ENCODE data around the gene STX5. TPM values are rescaled to one million over a fixed set of nuclear protein-coding genes. Genes with fewer than 3 reads are reported as not detected.

The STX5 gene
- total and polyA plus RNA-seq, 10 of the 15 experiments (the other 5 are each of a cell fraction or from before 2014, with no cell fraction given): 3.8 to 35.4 (median 27.4) TPM

- Histone ChIP-seq H3K4me3 (peak overlapping the region; percentile 98), H3K9me3 (replicated peaks; ENCODE audit: control insufficient read depth, insufficient read depth, low read length) (no peaks in the 10 kb centered on the region), H3K4me1 (ENCODE audit: control insufficient read depth, insufficient read depth, low read length) (peaks cover 21% of the 10 kb centered on the region), H3K27me3 (replicated peaks in 1 of 2; ENCODE audit: control insufficient read depth in 2 of 2, insufficient read depth in 2 of 2, low read length in 1 of 2) (no peaks in the 10 kb centered on the region), H3K27ac (ENCODE audit: control insufficient read depth, insufficient read depth) (peak overlapping the region; percentile 97), H3K36me3 (ENCODE audit: control insufficient read depth in 2 of 2, insufficient read depth in 2 of 2, low read length in 1 of 2) (peaks cover 15 to 31% of the 10 kb centered on the region in 2 experiments), H2AFZ (ENCODE audit: control insufficient read depth, low read depth, low read length) (peak overlapping the region; percentile 88), H3K4me2 (ENCODE audit: control insufficient read depth, insufficient read depth) (peak overlapping the region; percentile 88), H3K79me2 (ENCODE audit: control insufficient read depth, insufficient read depth, low read length) (peaks cover 92% of the 10 kb centered on the region), H3K9ac (ENCODE audit: control insufficient read depth, insufficient read depth, low read length) (peak overlapping the region; percentile 98), H4K20me1 (ENCODE audit: control insufficient read depth, insufficient read depth) (0 out of 2 replicates have a peak, but pooled peaks cover 3% of the 10 kb centered on the region)
- FAIRE-seq: no peak
- peak; percentile 21 for ATAC-seq
- intact Hi-C loops (cut with micrococcal nuclease; ENCODE audit: unreplicated experiment): loop anchor here (1.0 kb wide), 2 partner anchors 15 to 129 kb away; partner anchors contain the start of gene HNRNPUL2
- RAD21 ChIA-PET (ENCODE audit: unreplicated experiment): interaction anchor here (0.9 to 3.6 kb wide), 12 partner anchors 16 to 312 kb away, joined by 3 to 31 read pairs (median 4); partner anchors contain the start of genes C11orf98, CSKMT, HNRNPUL2 and SLC3A2
- POLR2A ChIA-PET: interaction anchor here (0.5 to 7.8 kb wide), 34 partner anchors 9 to 1478 kb away, joined by 3 to 92 read pairs (median 4); partner anchors contain the start of genes B3GAT3, C11orf98, CSKMT and GANAB
- SMC1A ChIA-PET (ENCODE audit: uncharacterized antibody, unreplicated experiment): interaction anchor here (0.7 to 5.2 kb wide), 12 partner anchors 9 to 191 kb away, joined by 3 to 36 read pairs (median 6); partner anchors contain the start of genes C11orf98, CSKMT, HNRNPUL2 and NXF1
- 1% methylated on average over 18 of the region's 20 CpGs for WGBS (ENCODE audit: insufficient coverage, insufficient replicate concordance, low lambda C conversion rate, missing lambda C conversion rate)
- no peak for DNase-seq (ENCODE audit: low read depth, low spot score)
- in situ Hi-C loops (cut with MboI): no loop called here
- CTCF ChIA-PET: interaction anchor here (0.5 to 5.9 kb wide), 16 partner anchors 11 to 314 kb away, joined by 3 to 68 read pairs (median 4); partner anchors contain the start of genes SLC3A2, STX5, TAF6L and TMEM179B
- TSS peak; percentile 93 for BruUV-seq (replicated peaks)
- peak; percentile 12; the same call in 1 of the 2 replicates for TF ChIP-seq YY1 (IDR thresholded peaks at IDR 0.05; ENCODE audit: low read depth, low read length)
- TF ChIP-seq POLR2A (IDR thresholded peaks at IDR 0.05; ENCODE audit: low read depth, low read length): no peak
- no peak for TF ChIP-seq CHD1 (IDR thresholded peaks at IDR 0.05; ENCODE audit: low read depth, low read length)
- TF ChIP-seq IRF4 (IDR thresholded peaks at IDR 0.05; ENCODE audit: low read depth, low read length): no peak
- no peak for TF ChIP-seq JUND (IDR thresholded peaks at IDR 0.05; ENCODE audit: low read depth, low read length)
- TF ChIP-seq JUNB (IDR thresholded peaks at IDR 0.05): no peak
- TF ChIP-seq TAF1 (IDR thresholded peaks at IDR 0.05; ENCODE audit: borderline replicate concordance, low read depth, low read length): peak; percentile 43; the same call in 1 of the 2 replicates
- TF ChIP-seq NR2C2 (IDR thresholded peaks at IDR 0.05; ENCODE audit: borderline replicate concordance, control insufficient read depth, insufficient read length, low read depth): no peak
- TF ChIP-seq ETV6 (conservative IDR thresholded peaks at IDR 0.05 in 1 of 2, IDR thresholded peaks at IDR 0.05 in 1 of 2; ENCODE audit: borderline replicate concordance in 1 of 2, low read depth in 1 of 2): no peak
- TF ChIP-seq IKZF1 (conservative IDR thresholded peaks at IDR 0.05): peak; percentile 24
- TF ChIP-seq FOS (IDR thresholded peaks at IDR 0.05; ENCODE audit: borderline replicate concordance, extremely low read depth, insufficient read length): no peak
- no peak for TF ChIP-seq TCF12 (IDR thresholded peaks at IDR 0.05; ENCODE audit: low read depth, low read length)
- TF ChIP-seq RUNX3 (IDR thresholded peaks at IDR 0.05; ENCODE audit: low read length): no peak
- TF ChIP-seq LARP7 (IDR thresholded peaks at IDR 0.05): no peak
- TF ChIP-seq ZNF274 (IDR thresholded peaks at IDR 0.05; ENCODE audit: insufficient read depth, insufficient read length): no peak
- no peak for TF ChIP-seq POU2F2 (IDR thresholded peaks at IDR 0.05; ENCODE audit: borderline replicate concordance, low read depth, low read length)
- peak; percentile 14; the same call in 1 of the 2 replicates for TF ChIP-seq DPF2 (IDR thresholded peaks at IDR 0.05)
- no peak for TF ChIP-seq BRCA1 (IDR thresholded peaks at IDR 0.05; ENCODE audit: low read depth, low read length)
- no peak for TF ChIP-seq CUX1 (IDR thresholded peaks at IDR 0.05; ENCODE audit: insufficient replicate concordance, low read depth, low read length)
- no peak for TF ChIP-seq CHD2 (IDR thresholded peaks at IDR 0.05; ENCODE audit: borderline replicate concordance, low read depth, low read length)
- TF ChIP-seq NR2F1 (conservative IDR thresholded peaks at IDR 0.05): 0 out of 2 replicates have a peak, but pooled peaks have one; percentile 0
- TF ChIP-seq WRNIP1 (IDR thresholded peaks at IDR 0.05; ENCODE audit: borderline replicate concordance, low read depth, low read length): peak; percentile 5; the same call in 1 of the 2 replicates
These were observed 24.6 kb upstream of the STX5 start for GRCh38 chr11:62856333-62856895.
